Measurements from ENCODE around the gene KIT.

DNA sequence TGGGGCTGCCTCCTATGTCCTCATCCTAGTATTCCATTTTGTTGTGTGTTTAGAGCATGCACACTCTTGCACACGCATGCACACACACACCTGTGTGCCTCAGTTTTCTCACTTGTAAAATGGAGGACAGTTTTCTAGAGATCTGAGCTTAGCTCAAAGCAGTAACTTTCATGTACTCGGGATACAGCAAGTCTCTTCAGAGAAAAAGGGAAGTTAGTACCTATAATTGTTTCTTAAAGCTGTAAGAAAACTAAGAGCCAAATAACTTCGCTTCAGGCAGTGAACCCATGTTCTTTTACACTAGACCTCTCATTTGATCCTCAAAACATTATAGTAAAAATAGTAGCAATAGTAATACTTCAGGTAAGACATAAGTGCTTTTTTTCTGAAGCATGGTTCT, 49.6 kb downstream of the KIT start:
- TF ChIP-seq EZH2 (IDR thresholded peaks at IDR 0.05; ENCODE audit: borderline replicate concordance, insufficient read depth, low read depth, low read length, poor library complexity, severe bottlenecking) = no peak
- TF ChIP-seq, protein P1, sequence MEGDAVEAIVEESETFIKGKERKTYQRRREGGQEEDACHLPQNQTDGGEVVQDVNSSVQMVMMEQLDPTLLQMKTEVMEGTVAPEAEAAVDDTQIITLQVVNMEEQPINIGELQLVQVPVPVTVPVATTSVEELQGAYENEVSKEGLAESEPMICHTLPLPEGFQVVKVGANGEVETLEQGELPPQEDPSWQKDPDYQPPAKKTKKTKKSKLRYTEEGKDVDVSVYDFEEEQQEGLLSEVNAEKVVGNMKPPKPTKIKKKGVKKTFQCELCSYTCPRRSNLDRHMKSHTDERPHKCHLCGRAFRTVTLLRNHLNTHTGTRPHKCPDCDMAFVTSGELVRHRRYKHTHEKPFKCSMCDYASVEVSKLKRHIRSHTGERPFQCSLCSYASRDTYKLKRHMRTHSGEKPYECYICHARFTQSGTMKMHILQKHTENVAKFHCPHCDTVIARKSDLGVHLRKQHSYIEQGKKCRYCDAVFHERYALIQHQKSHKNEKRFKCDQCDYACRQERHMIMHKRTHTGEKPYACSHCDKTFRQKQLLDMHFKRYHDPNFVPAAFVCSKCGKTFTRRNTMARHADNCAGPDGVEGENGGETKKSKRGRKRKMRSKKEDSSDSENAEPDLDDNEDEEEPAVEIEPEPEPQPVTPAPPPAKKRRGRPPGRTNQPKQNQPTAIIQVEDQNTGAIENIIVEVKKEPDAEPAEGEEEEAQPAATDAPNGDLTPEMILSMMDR (IDR thresholded peaks at IDR 0.05) = no peak
